Stimulated activated CD8-positive, alpha-beta memory T cell treated with anti-CD3 and anti-CD28 coated beads, Interleukin-4, amount 100 ng/mL, for 48 hours (primary cell): ENCODE data around the gene PTPN14.

ENCODE experiments used
- DNase-seq: peaks from one replicate; pipeline ENCODE4 v3.0.0-alpha.2; 2020

Gene PTPN14

GRCh38 chr1:214386747-214387146 lies 164.7 kb downstream of the PTPN14 start:
- DNase-seq, result no peak

- no peak for DNase-seq
Measured at GRCh38 chr1:214386333-214386732, 165.1 kb downstream of the PTPN14 start.

GRCh38 chr1:214385428-214385827 lies 166.0 kb downstream of the PTPN14 start:
- DNase-seq, result no peak

GRCh38 chr1:214384373-214385079 lies 166.9 kb downstream of the PTPN14 start:
- DNase-seq, result no peak

- no peak for DNase-seq
Measured at GRCh38 chr1:214383381-214384372, 167.7 kb downstream of the PTPN14 start.

GRCh38 chr1:214380986-214381695 lies 170.3 kb downstream of the PTPN14 start:
- no peak for DNase-seq

GRCh38 chr1:214380396-214380795 lies 171.0 kb downstream of the PTPN14 start:
- no peak for DNase-seq

GRCh38 chr1:214379236-214379970 lies 172.0 kb downstream of the PTPN14 start:
- DNase-seq, result no peak

- no peak for DNase-seq
Measured at GRCh38 chr1:214378492-214378891, 172.9 kb downstream of the PTPN14 start.

- no peak for DNase-seq
Measured at GRCh38 chr1:214377886-214378285, 173.5 kb downstream of the PTPN14 start.

- no peak for DNase-seq
Measured at GRCh38 chr1:214377485-214377884, 173.9 kb downstream of the PTPN14 start.

- no peak for DNase-seq
Measured at GRCh38 chr1:214372092-214372491, 179.3 kb downstream of the PTPN14 start.

- DNase-seq, result no peak
Measured at GRCh38 chr1:214370615-214371014, 180.8 kb downstream of the PTPN14 start.

GRCh38 chr1:214369364-214369763 lies 182.0 kb downstream of the PTPN14 start:
- DNase-seq, result no peak

- DNase-seq, result no peak
Measured at GRCh38 chr1:214367841-214368240, 183.6 kb downstream of the PTPN14 start.

- no peak for DNase-seq
Measured at GRCh38 chr1:214364786-214365295, 186.6 kb downstream of the PTPN14 start.

GRCh38 chr1:214364386-214364785 lies 187.0 kb downstream of the PTPN14 start:
- DNase-seq, result no peak

GRCh38 chr1:214363386-214363785 lies 188.0 kb downstream of the PTPN14 start:
- no peak for DNase-seq

GRCh38 chr1:214362188-214362882 lies 189.1 kb downstream of the PTPN14 start:
- no peak for DNase-seq

GRCh38 chr1:214361636-214362035 lies 189.8 kb downstream of the PTPN14 start:
- DNase-seq, result no peak

GRCh38 chr1:214360525-214361164 lies 190.8 kb downstream of the PTPN14 start:
- no peak for DNase-seq
